GM19023 (cell line): ENCODE measurements around the gene D2HGDH.
"Not testable (repeated sequence)": the region's sequence is repeated elsewhere in the genome, so short reads cannot be mapped to it uniquely, and the experiment has no call there.

Experiments
- ATAC-seq: cut with Tn5 transposase; IDR thresholded peaks from one replicate; pipeline ENCODE4 v1.9.1; 2021; ENCODE audit warnings: mild to moderate bottlenecking, moderate library complexity; ENCODE audit not compliant: unreplicated experiment

D2HGDH gene

DNA sequence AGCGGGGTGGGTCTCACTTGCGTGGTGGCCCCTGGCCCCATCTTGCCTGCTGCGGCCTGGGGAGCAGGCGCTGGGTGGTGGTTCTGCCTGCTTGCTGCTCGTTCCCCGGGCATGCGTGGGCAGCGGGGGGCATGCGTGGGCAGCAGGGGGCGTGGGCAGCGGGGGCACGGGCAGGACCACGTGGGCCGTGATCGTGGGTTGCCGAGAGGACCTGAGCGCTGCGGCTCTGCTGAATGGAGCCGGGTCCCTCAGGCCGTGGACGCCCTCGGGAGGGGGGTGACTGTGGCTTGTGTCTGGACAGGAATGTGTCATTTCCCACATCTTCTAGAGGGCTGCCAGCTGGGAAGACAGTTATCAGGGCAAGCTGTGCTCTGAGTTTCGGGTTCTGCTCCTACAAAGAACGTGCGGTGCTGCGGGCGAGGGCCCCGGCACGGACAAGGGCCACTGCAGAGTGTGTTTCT is 33.9 kb downstream of the D2HGDH start:
- ATAC-seq = no peak

DNA sequence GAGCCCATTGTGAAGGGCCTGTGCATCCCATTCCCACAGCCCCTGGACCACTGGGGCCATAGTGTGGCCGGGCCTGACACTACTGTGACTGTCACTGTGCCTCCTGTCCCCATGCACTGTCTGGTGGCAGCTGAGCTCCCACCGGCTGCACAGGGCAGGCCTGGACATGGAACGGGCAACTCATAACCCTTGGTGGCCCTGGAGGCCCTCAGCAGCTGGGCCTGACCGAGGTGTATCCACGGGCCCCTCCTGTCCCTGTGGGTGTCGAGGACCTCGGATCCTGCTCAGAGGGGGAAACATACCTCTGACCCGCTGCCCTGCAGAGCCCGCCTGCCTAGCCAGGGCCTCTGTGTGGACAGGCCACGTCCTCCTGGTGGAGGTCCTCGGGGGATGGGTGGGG is 34.4 kb downstream of the D2HGDH start:
- ATAC-seq = no peak

- ATAC-seq = no peak
Measured at GRCh38 chr2:241769819-241770184, 35.4 kb downstream of the D2HGDH start.

- no peak for ATAC-seq
Measured at GRCh38 chr2:241770185-241770935, 35.9 kb downstream of the D2HGDH start.

GRCh38 chr2:241770936-241771285 is 36.5 kb downstream of the D2HGDH start:
- no peak for ATAC-seq

GRCh38 chr2:241771286-241772062 is 37.0 kb downstream of the D2HGDH start:
- no peak for ATAC-seq

GRCh38 chr2:241772063-241772499 is 37.7 kb downstream of the D2HGDH start:
- no peak for ATAC-seq

GRCh38 chr2:241773511-241774418 is 39.3 kb downstream of the D2HGDH start:
- no peak for ATAC-seq

DNA sequence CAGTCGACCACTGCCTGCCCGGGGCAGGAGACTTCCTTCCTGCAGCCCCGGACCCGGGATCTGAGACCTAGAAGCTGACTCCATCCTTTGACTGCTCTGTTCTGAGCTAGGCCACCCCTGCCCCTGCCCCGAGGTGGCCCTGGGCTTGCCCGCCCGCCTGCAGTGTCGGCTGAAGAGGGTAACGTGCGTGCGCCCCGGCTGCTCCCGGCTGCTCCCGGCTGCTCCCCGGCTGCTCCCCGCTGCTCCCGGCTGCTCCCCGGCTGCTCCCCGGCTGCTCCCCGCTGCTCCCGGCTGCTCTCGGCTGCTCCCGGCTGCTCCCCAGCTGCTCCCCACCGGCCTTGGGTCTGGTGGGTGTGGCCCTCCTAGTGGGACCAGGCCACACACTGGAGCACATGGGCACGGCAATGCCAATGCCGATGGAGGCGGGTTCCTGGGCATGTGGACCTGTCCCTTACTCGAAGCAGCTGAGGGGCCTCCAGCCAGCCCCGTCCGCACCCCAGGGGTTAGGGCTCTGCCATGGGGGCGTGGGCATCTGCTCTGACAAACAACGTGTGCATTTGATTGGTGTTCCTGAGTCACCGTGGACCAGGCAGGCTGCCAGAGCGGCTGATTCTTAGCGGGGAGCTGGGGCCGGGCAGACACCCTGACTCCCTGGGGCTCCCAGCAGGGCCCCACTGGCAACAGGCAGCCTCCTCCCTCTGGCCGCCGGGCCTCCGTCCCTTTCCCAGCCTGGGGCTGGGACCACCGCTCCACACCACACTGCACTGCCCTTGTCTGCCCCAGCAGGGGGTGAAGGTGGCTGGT is 40.2 kb downstream of the D2HGDH start:
- ATAC-seq = no peak

DNA sequence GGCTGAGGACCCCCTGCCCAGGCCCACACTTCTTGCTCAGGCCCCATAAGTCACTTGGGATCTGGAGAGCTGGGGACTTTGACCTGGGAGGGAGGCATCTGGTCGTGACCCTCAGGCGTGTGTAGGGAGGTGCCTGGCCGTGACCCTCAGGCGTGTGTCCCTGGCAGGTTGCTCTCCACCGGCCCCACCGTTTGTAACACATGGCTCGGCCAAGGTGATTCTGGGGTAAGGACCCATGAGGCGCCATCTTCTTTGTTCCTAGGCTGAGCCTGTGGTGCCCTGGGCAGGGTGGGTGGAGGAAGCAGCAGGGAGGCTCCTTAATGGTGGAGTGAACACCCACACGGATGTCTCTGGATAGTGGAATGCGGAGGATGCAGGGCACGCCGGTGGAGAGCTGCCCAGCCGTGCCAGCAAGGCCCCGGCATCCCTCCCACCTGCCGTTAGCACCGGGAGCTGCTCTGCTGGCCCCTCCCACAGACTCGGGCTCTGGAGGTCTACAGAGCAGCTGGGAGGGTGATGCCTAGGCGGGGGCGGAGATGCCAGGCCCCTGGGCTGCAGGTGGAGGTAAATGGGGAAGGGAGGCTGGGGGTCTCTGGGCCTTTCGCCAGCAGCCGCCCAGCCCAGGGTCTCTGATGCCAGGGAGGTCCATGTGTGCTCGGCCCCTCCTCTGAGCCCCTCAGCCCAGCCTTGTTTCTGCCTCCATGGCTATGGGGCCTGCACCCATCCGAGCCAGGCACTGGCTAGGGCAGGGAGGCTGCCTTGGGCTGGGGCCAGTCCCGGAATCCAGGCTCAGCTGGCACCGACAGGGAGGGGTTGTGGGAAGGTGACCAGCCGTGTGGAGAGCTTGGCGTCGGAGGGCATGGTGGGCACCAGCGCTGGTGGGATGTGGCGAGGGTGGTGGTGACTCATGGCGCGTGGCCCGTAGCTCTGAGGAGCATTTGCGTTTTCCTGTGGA is 41.1 kb downstream of the D2HGDH start:
- ATAC-seq = no peak

GRCh38 chr2:241776336-241777169 is 42.1 kb downstream of the D2HGDH start, which contains the start of gene GAL3ST2:
TSS of gene GAL3ST2 (plus strand) at chr2:241776822. CDS start at chr2:241776956, 134 bp downstream.
- ATAC-seq = no peak

DNA sequence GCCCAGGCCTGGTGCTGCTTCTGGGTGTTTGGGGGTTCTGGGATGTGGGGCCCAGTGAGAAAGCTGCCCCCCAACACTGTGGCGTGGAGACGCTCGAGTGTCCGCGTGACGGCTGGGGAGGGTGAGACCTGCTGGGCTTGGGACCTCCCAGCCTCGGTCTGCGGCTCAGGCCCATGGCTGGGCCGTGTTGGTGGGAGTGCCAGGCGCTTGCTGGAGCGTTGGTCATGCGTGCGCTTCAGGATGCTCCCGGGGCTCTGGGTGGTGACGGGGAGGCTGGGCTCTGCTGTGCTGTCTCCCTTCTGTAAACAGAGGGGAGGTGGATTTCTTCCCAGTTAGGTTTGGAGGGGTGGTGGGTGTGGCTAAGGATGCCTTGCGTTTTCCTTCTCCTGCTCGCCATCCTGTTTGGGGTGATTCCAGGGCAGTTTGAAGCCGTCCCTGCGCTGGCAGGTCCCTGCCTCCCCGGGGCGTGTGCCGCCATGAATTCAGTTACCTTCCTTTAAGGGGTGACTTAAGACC is 42.8 kb downstream of the D2HGDH start:
- no peak for ATAC-seq

GRCh38 chr2:241777686-241778627 is 43.5 kb downstream of the D2HGDH start:
- no peak for ATAC-seq

GRCh38 chr2:241780939-241781569 is 46.6 kb downstream of the D2HGDH start:
- ATAC-seq = no peak

GRCh38 chr2:241782053-241782452 is 47.6 kb downstream of the D2HGDH start:
- ATAC-seq = not testable (repeated sequence)

DNA sequence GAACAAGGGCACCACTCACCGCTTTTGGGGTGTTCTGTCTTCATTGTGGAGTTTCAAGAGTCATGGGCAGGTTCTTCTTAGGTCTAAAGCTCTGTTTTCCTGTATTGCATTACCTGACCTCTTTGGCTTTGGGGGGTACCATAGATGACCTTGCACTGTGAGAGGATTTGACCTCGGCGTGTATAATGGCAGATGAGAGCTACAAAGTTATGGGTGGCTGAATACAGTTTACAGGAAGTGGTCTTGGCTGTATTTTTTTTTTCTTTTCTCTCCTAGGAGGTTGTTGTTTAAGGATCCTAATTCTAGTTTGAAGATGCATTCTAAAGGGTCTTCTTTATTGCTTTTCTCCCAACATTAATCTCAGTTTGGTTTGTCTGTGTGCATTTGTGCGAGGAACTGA is 53.7 kb downstream of the D2HGDH start:
- ATAC-seq = no peak
